Tibial nerve (tissue), 4 donors: ENCODE measurements around the gene NLRP7.

Experiments used
- CTCF ChIP-seq, 5 experiments: fragments of 200-600 bp in 3 of 5; fragments of 450-650 bp in 2 of 5; sonication (generic) in 3 of 5; IDR thresholded peaks; one replicate each; pipeline ENCODE4 v1.5.1; 2016 to 2019; ENCODE audit warnings: antibody characterized with exemption in 5 of 5, mild to moderate bottlenecking in 3 of 5, moderate library complexity in 2 of 5
- EP300 ChIP-seq, 2 donors: sonication (generic); formaldehyde crosslinking; IDR thresholded peaks; one replicate each; pipeline ENCODE4 v1.6.1; 2017; ENCODE audit warnings: antibody characterized with exemption in 2 of 2, mild to moderate bottlenecking in 1 of 2
- POLR2A ChIP-seq, 2 donors: fragments of 450-650 bp; IDR thresholded peaks; one replicate each; pipeline ENCODE4 v1.6.1; 2017; ENCODE audit warnings: antibody characterized with exemption in 2 of 2, mild to moderate bottlenecking in 2 of 2, moderate library complexity in 2 of 2

DNA sequence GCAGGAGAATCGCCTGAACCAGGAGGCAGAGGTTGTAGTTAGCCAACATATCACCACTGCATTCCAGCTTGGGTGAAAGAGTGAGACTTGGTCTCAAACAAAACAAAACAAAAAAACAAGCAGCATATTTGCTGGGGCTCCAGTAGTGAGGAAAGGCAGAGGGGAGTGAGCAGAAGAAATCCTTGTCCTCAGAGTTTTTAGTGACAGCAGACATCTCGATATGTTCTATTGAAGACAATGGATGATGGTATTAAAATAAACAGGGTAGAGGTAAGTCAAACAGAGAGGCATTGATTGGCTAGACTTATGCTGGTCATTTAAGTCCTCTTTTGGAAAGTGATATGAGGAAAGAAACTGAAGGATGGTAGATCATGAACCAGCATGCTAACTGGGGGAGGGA is 19.0 kb downstream of the NLRP7 start:
- TF ChIP-seq CTCF (IDR thresholded peaks at IDR 0.05) (no peak), POLR2A (IDR thresholded peaks at IDR 0.05) (no peak), EP300 (IDR thresholded peaks at IDR 0.05) (no peak)
